Activated CD8-positive, alpha-beta memory T cell treated with anti-CD3 and anti-CD28 coated beads, Interleukin-2, amount 10 ng/mL, durations not matched to agents 7 days and 5 days (primary cell): ENCODE measurements around the gene LRMDA. TPM values are rescaled to one million over a fixed set of nuclear protein-coding genes. Genes with fewer than 3 reads are reported as not detected.

Experiments used
- ATAC-seq: fragments of 150-1000 bp; cut with Tn5 transposase; one replicate; pipeline ENCODE4 v1.10.0; 2021; ENCODE audit warnings: moderate library complexity
- CTCF ChIA-PET: fragments of 350-600 bp; sonication (Branson Sonifier 250); formaldehyde crosslinking; loops from one replicate; lab custom pipeline; 2021; ENCODE audit warnings: antibody characterized with exemption; lab: Charles Lee
- DNase-seq: peaks from one replicate; pipeline ENCODE4 v3.0.0-alpha.2; 2020
- H3K27ac Mint-ChIP-seq: one replicate; pipeline ENCODE4 v1.8.0; 2021; ENCODE audit warnings: mild to moderate bottlenecking, mixed read lengths
- H3K27me3 Mint-ChIP-seq: one replicate; pipeline ENCODE4 v1.8.0; 2021; ENCODE audit warnings: mixed read lengths
- H3K36me3 Mint-ChIP-seq: one replicate; pipeline ENCODE4 v1.8.0; 2021; ENCODE audit warnings: mild to moderate bottlenecking, mixed read lengths
- H3K4me1 Mint-ChIP-seq: one replicate; pipeline ENCODE4 v1.8.0; 2021; ENCODE audit warnings: mixed read lengths
- H3K4me3 Mint-ChIP-seq: one replicate; pipeline ENCODE4 v1.8.0; 2021; ENCODE audit warnings: mild to moderate bottlenecking, moderate library complexity, mixed read lengths
- H3K9me3 Mint-ChIP-seq: one replicate; pipeline ENCODE4 v1.8.0; 2022; ENCODE audit warnings: low read depth, mixed read lengths
- total RNA-seq, 2 experiments: library from RNA; stranded (reverse); gene quantifications; one replicate each; pipeline ENCODE4 v1.2.3, GENCODE V29; 2021

Gene LRMDA
- total RNA-seq, 2 experiments from 2014 or later: not detected

DNA sequence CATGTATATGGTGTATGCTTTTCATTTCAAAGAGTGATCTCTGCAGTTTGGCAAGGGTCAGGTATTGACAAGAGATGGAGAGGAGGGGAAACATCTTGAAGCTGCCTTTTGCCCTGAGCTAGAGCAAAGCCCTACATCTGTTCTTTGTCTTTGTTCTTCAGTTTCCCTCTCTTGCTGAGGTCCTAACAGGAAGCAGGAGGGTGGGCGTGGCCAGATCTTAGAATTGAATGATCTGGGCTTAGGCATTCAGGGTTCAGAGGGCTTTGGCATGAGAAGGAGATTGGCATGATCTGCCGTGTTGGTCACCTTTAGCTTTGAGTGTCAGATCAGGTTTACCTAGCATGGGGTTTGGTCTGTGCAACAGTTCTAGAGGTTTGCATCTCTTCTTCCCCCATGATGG, 41.3 kb downstream of the LRMDA start:
- ATAC-seq (no peak), DNase-seq (no peak)
- Mint-ChIP-seq H3K27ac (no peak overlapping the region), H3K27me3 (no peaks in the 10 kb centered on the region), H3K36me3 (no peaks in the 10 kb centered on the region), H3K4me3 (no peak overlapping the region), H3K9me3 (no peaks in the 10 kb centered on the region), H3K4me1 (no peaks in the 10 kb centered on the region)
- CTCF ChIA-PET: no interaction called here

DNA sequence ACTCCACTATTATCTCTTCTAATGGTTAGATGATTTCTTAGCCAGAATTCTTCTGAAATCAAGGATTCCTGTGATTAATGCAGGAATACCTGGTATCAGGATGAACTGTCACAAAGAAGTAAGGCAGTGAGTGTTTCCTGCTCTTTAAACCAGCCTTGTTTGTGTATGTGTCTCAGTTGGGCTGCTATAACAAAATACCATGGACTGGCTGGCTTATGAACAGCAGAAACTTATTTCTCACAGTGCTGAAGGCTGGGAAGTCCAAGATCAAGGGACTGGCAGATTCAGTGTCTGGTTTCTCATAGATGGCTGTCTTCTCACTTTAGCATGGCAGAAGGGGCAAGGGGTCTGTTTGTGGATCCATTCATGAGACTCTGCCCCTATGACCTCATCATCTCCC, 42.7 kb downstream of the LRMDA start:
- no peaks in the 10 kb centered on the region for H3K4me1 Mint-ChIP-seq
- H3K9me3 Mint-ChIP-seq: no peaks in the 10 kb centered on the region
- no peak overlapping the region for H3K4me3 Mint-ChIP-seq
- H3K27ac Mint-ChIP-seq: no peak overlapping the region
- CTCF ChIA-PET: no interaction called here
- ATAC-seq (no peak), DNase-seq (no peak)
- no peaks in the 10 kb centered on the region for H3K36me3 Mint-ChIP-seq
- no peaks in the 10 kb centered on the region for H3K27me3 Mint-ChIP-seq

DNA sequence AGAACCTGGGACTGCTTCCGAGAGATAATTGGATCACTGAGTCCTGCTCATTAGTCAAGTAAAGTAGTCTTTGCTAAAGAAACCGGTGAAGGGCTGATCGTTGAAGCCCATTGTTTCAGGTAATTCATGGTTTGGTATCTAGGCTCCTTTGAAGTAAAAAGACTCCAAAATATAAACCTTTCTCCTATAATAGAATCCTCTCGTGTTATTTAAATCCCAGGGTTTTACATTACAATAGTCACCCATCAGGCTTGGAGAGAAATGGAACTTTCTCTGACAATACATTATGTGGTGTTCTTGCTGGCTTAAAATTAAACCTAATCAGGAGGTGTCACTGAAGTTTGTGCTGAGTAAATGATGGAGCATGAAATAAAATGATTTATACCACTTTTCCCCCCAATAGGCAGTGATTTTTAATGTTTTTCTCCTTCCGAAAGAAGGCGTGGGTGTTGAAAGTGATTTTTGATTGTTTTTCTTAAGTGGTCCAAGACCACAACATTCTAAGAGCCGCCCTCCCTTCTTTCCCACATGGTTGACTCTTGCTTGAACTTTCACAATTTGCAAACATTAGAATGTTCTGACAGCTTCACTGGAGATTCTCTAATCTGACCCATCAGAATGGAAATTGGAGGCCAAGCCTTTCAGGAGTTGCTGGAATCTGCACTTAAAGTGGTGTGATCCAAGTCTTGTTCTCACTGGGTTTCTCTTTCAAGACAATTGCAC, 44.2 kb downstream of the LRMDA start:
- Mint-ChIP-seq H3K36me3 (no peaks in the 10 kb centered on the region), H3K4me1 (no peaks in the 10 kb centered on the region), H3K27me3 (no peaks in the 10 kb centered on the region), H3K9me3 (no peaks in the 10 kb centered on the region), H3K4me3 (no peak overlapping the region), H3K27ac (no peak overlapping the region)
- ATAC-seq (no peak), DNase-seq (no peak)
- CTCF ChIA-PET: no interaction called here

- ATAC-seq (no peak), DNase-seq (no peak)
- CTCF ChIA-PET: no interaction called here
- Mint-ChIP-seq H3K27ac (no peak overlapping the region), H3K9me3 (no peaks in the 10 kb centered on the region), H3K36me3 (no peaks in the 10 kb centered on the region), H3K4me1 (no peaks in the 10 kb centered on the region), H3K4me3 (no peak overlapping the region), H3K27me3 (no peaks in the 10 kb centered on the region)
Measured at GRCh38 chr10:75476569-75476968, 45.1 kb downstream of the LRMDA start.

DNA sequence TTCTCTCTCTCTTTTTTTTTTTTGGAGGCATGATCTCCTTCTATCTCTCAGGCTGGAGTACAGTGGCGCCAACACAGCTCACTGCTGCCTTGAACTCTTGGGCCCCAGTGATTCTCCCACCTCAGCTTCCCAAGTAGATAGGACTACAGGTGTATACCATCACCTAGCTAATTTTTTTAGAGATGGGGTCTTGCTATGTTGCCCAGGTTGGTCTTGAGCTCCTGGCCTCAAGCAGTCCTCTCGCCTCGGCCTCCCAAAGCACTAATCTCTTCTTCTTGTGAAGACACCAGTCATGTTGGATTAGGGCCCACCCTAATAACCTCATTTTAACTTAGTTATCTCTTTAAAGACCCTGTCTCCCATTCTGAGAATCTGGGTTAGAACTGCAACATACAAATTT, 45.6 kb downstream of the LRMDA start:
- Mint-ChIP-seq H3K27ac (no peak overlapping the region), H3K9me3 (no peaks in the 10 kb centered on the region), H3K27me3 (no peaks in the 10 kb centered on the region), H3K36me3 (no peaks in the 10 kb centered on the region), H3K4me1 (no peaks in the 10 kb centered on the region), H3K4me3 (no peak overlapping the region)
- CTCF ChIA-PET: no interaction called here
- ATAC-seq (no peak), DNase-seq (no peak)

DNA sequence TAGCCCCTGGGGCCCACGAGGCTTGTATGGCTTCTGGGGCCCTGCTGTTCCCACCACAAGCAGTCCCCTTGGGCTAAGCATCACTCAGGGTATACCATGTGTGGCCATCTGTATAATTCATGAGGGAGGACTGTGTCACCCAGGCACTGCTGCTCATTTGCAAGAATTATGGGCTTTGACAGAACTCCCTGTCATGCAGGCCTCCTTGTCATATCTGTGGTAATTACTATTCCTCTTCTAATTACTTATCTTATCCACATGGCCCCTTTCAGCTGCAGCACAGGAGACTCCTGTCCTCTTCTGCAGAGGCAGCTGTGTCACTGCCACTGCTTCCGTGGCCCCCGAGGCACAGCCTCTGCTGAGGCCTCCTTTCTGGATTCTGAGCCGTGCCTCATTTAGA, 46.3 kb downstream of the LRMDA start:
- H3K9me3 Mint-ChIP-seq: no peaks in the 10 kb centered on the region
- CTCF ChIA-PET: no interaction called here
- ATAC-seq: no peak
- DNase-seq: no peak
- H3K4me1 Mint-ChIP-seq: no peaks in the 10 kb centered on the region
- no peak overlapping the region for H3K4me3 Mint-ChIP-seq
- H3K36me3 Mint-ChIP-seq: no peaks in the 10 kb centered on the region
- no peak overlapping the region for H3K27ac Mint-ChIP-seq
- H3K27me3 Mint-ChIP-seq: no peaks in the 10 kb centered on the region

DNA sequence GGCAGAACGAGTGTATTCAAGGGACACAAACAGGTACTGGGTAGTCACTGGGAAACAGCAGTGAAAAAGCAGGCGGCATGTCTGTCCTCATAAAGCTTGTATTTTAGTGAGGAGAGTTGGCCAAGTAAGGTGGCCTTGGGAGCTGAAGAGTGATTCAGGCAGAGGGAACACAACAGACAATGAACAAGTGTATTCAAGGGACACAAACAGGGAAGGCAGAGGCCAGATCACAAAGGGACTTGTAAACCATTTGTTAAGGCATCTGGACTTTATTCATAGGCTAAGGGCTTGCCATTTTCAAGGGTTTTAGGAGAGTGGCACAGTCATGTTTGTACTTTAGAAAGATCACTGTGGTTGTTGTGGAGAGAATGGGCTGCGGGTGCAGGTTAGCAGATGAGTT, 49.0 kb downstream of the LRMDA start:
- Mint-ChIP-seq H3K36me3 (no peaks in the 10 kb centered on the region), H3K9me3 (no peaks in the 10 kb centered on the region), H3K27me3 (no peaks in the 10 kb centered on the region), H3K4me3 (no peak overlapping the region), H3K4me1 (no peaks in the 10 kb centered on the region), H3K27ac (no peak overlapping the region)
- no peak for DNase-seq
- CTCF ChIA-PET: no interaction called here
- ATAC-seq: no peak

DNA sequence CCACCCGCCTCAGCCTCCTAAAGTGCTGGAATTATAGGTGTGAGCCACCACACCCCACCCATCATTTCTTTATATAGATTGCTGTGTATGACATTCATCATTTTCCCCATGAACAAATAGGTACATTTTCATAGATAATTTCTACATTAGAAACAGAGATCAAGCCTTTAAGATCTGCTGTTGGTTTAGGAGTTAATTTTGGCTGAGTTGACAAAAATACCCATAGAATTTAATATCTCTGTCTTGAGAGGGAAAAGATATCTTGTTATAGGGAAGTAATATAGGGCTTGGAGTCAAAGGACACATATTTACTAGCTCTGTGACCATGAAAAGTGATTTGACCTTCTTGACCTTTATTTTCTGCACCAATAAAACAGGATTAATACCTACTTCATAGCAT, 51.8 kb downstream of the LRMDA start:
- peaks cover 3% of the 10 kb centered on the region for H3K27me3 Mint-ChIP-seq
- ATAC-seq (no peak), DNase-seq (no peak)
- H3K9me3 Mint-ChIP-seq: no peaks in the 10 kb centered on the region
- no peaks in the 10 kb centered on the region for H3K36me3 Mint-ChIP-seq
- no peaks in the 10 kb centered on the region for H3K4me1 Mint-ChIP-seq
- CTCF ChIA-PET: no interaction called here
- H3K27ac Mint-ChIP-seq: no peak overlapping the region
- H3K4me3 Mint-ChIP-seq: no peak overlapping the region

- no peaks in the 10 kb centered on the region for H3K9me3 Mint-ChIP-seq
- CTCF ChIA-PET: no interaction called here
- no peaks in the 10 kb centered on the region for H3K36me3 Mint-ChIP-seq
Measured at GRCh38 chr10:75484717-75485116, 53.3 kb downstream of the LRMDA start.

GRCh38 chr10:75486591-75486990, 55.2 kb downstream of the LRMDA start:
- CTCF ChIA-PET: no interaction called here
- H3K4me1 Mint-ChIP-seq: no peaks in the 10 kb centered on the region
- peaks cover 3% of the 10 kb centered on the region for H3K27me3 Mint-ChIP-seq
- H3K9me3 Mint-ChIP-seq: no peaks in the 10 kb centered on the region
- DNase-seq (no peak), ATAC-seq (no peak)
- H3K36me3 Mint-ChIP-seq: no peaks in the 10 kb centered on the region
- no peak overlapping the region for H3K4me3 Mint-ChIP-seq
- H3K27ac Mint-ChIP-seq: no peak overlapping the region

More at GRCh38 chr10:75484717-75485116, 53.3 kb downstream of the LRMDA start:
- no peak overlapping the region for H3K4me3 Mint-ChIP-seq
- DNase-seq: no peak
- H3K4me1 Mint-ChIP-seq: no peaks in the 10 kb centered on the region
- ATAC-seq: no peak
- peaks cover 3% of the 10 kb centered on the region for H3K27me3 Mint-ChIP-seq
- no peak overlapping the region for H3K27ac Mint-ChIP-seq

GRCh38 chr10:75487087-75487754, 55.8 kb downstream of the LRMDA start:
- DNase-seq (no peak), ATAC-seq (no peak)
- H3K27me3 Mint-ChIP-seq: peaks cover 3% of the 10 kb centered on the region
- H3K9me3 Mint-ChIP-seq: no peaks in the 10 kb centered on the region
- no peak overlapping the region for H3K27ac Mint-ChIP-seq
- CTCF ChIA-PET: no interaction called here
- H3K4me1 Mint-ChIP-seq: no peaks in the 10 kb centered on the region
- H3K4me3 Mint-ChIP-seq: no peak overlapping the region
- no peaks in the 10 kb centered on the region for H3K36me3 Mint-ChIP-seq

GRCh38 chr10:75487755-75488125, 56.3 kb downstream of the LRMDA start:
- Mint-ChIP-seq H3K36me3 (no peaks in the 10 kb centered on the region), H3K9me3 (no peaks in the 10 kb centered on the region), H3K27ac (no peak overlapping the region), H3K4me3 (no peak overlapping the region), H3K4me1 (no peaks in the 10 kb centered on the region), H3K27me3 (peaks cover 5% of the 10 kb centered on the region)
- CTCF ChIA-PET: no interaction called here
- DNase-seq (no peak), ATAC-seq (no peak)

DNA sequence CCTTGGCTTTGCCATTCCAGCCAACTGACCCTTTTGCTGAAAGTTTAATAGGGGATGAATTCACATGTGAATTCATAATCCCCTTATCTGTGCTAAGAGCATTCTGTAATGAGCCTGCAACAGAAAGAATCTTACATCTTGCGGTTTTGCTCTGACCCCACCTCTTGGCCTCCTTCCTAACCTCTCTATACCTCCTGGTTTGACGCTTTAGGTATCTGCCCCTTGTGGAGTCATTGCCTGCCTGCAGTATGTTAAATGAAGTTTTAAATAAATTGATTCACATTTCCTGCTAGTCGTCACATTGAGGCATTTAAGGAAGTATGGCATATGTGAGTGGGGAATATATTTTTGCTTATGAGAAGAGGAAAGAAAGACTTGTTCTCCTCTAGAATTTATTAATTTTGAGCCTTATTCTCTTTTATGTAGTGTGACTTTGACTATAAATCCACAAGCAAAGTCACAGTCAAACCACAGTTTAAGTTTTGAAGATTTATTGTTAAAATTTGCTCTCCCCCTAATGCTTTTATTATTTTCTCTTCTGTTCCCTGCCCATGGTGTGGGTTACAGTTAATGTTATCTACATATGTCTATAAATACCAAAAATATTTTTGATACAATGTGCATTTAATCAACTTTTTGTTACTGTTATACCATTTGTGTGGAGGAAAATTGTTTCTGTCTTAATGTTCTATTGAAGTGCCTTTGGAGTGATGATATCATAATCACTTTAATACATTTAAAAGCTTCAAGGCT, 60.9 kb downstream of the LRMDA start:
- Mint-ChIP-seq H3K4me1 (no peaks in the 10 kb centered on the region), H3K27me3 (peaks cover 2% of the 10 kb centered on the region), H3K36me3 (no peaks in the 10 kb centered on the region), H3K27ac (no peak overlapping the region), H3K4me3 (no peak overlapping the region), H3K9me3 (no peaks in the 10 kb centered on the region)
- DNase-seq (no peak), ATAC-seq (no peak)
- CTCF ChIA-PET: no interaction called here

DNA sequence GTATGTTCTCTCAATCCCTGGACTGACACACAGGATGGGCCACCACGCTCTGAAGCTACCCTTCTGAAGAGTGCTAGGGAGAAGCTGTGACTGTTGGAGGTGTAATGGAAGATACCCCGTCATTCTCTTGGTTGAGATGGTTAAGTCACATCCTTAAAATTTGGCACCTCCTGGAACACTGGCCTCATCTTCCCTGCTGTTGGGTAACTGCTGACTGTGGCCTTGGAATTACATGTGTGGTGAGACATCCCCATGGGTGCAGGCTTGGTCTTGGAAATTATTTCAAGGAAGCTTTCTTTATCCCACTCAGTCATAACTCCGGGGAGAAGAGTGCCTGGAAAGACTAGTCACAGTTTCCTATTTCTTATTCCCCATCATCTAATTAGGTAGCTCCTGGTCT, 62.0 kb downstream of the LRMDA start:
- Mint-ChIP-seq H3K27ac (no peak overlapping the region), H3K4me3 (no peak overlapping the region), H3K4me1 (no peaks in the 10 kb centered on the region), H3K9me3 (no peaks in the 10 kb centered on the region), H3K27me3 (peaks cover 2% of the 10 kb centered on the region), H3K36me3 (no peaks in the 10 kb centered on the region)
- DNase-seq: no peak
- CTCF ChIA-PET: no interaction called here
- ATAC-seq: no peak
